ENCODE results near the gene CDX1.

The CDX1 gene

DNA sequence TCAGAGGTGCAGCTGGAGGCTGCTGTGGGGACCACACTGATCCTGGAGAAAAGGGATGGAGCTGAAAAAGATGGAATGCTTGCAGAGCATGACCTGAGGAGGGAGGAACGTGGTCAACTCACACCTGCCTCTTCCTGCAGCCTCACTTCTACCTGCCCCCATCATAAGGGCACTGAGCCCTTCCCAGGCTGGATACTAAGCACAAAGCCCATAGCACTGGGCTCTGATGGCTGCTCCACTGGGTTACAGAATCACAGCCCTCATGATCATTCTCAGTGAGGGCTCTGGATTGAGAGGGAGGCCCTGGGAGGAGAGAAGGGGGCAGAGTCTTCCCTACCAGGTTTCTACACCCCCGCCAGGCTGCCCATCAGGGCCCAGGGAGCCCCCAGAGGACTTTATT is 17.4 kb downstream of the CDX1 start:
- no peak for DNase-seq (ENCODE audit: low spot score)

DNA sequence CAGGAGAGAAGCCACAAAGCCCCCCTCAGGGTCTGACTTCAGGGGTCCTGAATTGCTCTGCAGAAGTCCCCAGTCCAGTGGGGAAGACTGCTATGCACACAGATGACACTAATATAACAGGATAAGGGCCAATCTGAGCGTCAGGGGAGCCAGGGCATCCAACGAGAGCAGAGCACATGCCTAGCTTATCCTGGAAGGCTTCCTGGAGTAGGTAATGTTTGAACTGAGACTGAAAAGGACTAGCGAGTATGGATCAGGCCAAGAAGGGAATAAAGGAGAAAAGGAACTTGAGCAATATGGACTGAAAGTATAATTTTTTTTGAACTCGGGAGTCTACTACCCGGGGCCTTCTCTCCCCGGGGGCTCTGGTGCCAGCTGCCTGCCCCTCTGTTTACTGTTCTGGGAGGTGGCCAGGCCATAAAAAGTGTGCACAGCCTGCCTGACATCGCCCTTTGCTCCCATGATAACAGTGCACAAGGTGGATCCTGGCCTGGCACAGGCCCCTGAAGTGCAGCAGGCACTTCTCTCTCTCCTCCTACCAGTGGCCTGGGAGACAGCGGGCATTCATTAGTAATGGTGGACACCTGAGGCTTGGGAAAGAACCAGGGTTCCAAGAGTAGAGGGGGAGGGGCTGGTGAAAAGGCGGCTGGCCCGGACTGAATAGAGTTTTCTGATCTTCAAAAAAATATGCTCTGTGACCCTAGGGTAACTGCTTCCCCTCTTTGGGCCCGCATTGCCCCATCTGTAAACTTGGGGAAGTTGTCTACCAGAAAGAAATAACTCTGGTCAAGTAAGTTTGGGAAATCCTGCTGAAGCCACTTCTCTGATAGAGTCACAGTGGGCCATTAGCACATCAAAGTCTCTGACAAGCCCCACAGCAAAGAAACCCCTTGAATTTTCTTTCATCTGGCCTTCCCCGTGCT is 18.7 kb downstream of the CDX1 start:
- no peak for DNase-seq (ENCODE audit: low spot score)

DNA sequence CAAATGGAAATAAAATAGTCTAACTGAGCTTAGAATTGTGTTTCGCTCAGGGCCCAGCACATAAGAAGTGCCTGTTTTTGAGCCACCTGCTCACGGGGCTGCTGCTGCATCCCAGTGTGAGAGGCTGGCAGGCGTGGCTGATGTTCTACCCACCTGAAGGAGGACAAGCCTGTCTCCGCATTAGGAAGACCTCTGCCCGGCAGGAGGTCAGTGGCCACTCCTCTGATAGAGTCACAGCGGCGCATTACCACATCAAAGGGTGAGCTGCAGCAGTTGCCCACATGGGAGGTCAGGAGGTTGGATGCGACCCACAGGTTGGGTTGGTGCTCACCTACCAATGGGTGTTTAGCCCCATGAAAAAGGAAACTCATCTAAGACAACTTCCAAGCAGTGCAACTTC is 19.6 kb downstream of the CDX1 start:
- DNase-seq (ENCODE audit: low spot score): no peak

GRCh38 chr5:150186897-150187296 is 20.3 kb downstream of the CDX1 start:
- DNase-seq (ENCODE audit: low spot score): no peak

DNA sequence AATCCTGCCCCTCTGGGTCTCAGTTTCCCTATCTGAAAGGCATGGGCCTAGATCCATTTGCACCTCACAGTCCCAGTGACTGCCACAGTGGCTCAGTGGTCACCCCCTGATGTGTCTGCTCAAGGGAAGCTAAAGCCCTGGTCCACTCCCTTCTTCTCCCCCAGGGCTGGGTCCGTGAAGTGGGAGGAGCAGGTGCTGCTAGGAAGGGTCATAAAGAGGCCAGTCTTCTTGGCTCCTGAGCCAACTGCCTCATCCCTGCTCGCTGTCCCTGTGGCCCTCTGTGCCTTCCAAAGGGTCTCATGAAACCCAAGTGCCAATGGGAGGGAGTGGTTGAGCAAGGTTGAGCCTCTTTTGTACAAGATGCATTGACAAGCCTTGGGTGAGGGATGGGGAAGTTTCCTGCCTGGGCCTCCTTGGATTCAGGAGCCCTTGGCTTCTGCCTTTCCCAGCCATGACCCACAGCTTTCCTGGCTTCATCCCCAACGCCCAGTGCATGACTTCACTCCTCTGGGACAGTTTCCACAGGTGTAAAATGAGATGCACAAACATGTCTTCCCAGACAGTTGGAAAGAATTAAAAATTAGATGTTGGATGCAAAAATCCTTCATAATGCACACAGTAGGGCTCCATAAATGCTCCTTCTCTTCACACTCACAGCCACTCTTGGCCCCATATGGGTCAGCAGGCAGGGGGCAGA is 21.7 kb downstream of the CDX1 start:
- DNase-seq (ENCODE audit: low spot score): no peak

DNA sequence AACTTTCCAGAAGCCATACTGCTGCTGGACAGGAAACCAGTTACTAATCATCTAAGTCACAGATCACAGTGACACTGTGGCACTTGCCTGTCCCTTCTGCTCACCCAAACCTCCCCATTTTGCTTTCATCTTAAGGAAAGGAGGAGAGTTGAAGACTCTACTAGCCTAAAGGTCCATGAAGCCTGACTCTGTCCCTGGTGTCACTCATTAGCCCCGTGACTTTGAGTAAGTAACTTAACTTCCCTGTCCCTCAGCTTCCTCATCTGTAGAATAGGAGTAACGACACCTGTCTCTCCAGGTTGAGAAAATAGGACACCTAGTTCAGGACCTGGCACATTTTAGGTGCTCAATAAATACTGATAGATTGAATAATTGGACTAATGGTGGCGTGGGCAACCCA is 22.7 kb downstream of the CDX1 start:
- no peak for DNase-seq (ENCODE audit: low spot score)

DNA sequence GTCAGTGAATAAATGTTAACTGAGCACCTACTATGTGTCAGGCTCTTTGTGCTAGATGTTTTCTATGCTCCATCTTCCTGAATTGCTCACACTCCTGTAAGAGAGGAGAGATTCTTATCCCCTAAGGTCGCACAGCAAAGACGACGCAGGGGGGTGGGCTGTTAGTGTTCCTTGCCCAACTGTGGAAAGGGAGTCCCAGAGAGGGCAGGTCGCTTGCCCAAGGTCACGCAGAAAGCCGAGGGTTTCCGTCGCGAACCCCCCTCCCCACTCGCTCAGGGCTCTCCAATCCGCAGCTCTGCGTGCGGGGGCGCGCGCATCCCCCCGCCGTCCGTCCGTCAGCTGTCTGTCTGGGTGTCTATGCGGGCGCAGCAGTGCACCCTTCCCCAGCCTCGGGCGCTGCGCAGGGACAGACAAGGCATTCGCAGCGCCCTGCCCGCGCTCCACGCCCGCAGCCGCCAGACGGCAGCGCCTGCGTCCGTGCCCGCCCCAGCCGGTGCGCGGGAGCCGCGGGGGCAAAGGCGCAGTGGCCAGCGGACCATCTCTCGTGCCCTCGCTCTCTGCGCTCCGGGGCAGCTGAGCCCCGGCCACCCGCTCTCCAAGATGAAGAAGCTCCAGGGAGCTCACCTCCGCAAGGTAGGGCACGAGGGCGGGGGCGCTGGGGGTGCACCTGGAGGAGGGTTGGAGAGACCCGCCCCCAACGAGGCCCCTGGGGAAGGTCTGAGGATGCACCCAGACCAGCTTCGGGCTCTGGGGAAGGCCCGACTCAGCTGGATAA is 23.3 kb downstream of the CDX1 start, which contains the start of gene SLC6A7:
Gene SLC6A7, plus strand, starts transcription at position 335 of the 775 bp plus-strand sequence. Its CDS starts 266 bp downstream, at position 601.
- DNase-seq (ENCODE audit: low spot score): no peak

- no peak for DNase-seq (ENCODE audit: low spot score)
These were observed 24.0 kb downstream of the CDX1 start for GRCh38 chr5:150190503-150190979.

DNA sequence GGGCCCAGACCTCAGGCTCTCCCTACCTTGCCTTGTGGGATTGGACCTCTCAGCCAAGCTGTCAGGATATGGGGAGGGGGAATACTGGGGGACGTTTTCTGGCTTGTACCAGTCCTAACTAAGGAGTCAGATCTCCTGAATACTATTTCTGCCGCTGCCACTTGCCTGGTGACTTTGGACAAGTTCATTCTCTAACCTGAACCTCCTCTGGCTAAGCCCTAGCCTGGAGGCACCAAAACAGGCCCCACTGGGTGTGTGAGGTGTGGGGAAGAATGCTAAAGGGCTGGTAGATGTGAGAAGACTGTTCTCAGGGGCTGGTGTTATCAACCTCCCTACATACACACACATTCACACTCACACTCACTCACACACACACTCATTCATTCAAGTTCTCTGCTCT is 24.4 kb downstream of the CDX1 start:
- DNase-seq (ENCODE audit: low spot score): no peak

GRCh38 chr5:150192462-150192861 is 25.9 kb downstream of the CDX1 start:
- DNase-seq (ENCODE audit: low spot score): no peak

DNA sequence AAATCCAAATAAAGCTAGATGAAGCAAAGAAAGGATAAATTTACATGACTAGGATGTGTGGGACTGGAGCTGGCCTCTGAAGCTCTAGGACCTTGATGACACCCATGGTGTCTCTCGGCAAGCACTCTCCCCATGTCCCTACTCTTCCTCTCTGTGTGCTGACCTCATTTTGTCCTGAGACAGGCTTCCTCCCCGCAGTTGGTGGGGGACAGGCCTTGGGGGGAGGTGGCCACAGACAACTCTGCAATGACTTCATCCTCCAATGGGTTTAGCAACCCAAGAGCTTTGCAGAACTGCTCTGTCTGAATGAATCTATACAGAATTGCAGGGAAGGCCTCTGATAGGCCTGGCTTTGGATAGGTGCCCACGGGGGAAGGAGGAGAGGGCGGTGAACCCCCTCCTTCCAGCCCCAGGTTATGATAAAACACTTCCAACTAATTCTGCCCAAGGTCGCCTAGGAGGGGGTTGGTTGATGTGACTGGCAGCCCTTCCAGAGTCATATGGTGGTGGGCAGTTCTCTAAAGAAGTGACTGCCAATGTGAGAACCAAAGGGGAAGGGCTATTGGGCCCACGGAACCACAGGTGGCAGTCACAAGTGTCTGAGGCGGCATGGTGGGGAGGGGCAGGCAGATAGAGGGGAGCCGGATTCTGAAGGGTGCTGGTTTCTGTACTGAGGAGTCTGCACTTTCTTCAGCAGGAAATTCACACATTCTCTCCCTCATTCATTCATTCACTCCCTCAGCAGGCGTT is 29.3 kb downstream of the CDX1 start:
- DNase-seq (ENCODE audit: low spot score): no peak

DNA sequence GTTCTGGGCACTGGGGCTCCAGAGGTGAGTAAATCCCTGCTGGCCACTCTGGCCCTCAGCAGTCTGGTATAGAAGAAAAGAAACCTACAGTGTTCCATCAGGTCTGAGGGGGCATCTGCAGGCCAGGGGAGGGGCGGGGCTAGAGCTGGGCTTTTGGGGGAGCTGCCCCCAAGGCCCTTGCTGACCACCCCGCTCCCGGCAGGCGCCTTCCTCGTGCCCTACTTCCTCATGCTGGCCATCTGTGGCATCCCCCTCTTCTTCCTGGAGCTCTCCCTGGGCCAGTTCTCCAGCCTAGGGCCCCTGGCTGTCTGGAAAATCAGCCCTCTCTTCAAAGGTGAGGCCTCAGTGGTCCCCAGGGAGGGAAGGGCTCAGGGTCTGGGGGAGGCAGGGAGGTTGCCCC is 29.9 kb downstream of the CDX1 start:
- DNase-seq (ENCODE audit: low spot score): no peak

DNA sequence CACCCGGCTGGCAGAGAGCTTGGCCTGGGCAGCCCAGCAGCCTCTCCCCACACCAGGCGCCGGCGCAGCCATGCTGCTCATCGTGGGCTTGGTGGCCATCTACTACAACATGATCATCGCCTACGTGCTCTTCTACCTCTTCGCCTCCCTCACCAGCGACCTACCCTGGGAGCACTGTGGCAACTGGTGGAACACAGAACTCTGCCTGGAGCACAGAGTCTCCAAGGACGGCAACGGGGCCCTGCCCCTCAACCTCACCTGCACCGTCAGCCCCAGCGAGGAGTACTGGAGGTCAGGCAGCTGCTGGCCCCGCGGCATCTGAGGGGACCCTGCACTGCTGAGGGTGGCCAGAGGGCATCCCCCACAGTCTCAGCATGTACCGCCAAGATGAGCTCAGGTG is 30.4 kb downstream of the CDX1 start:
- DNase-seq (ENCODE audit: low spot score): no peak

DNA sequence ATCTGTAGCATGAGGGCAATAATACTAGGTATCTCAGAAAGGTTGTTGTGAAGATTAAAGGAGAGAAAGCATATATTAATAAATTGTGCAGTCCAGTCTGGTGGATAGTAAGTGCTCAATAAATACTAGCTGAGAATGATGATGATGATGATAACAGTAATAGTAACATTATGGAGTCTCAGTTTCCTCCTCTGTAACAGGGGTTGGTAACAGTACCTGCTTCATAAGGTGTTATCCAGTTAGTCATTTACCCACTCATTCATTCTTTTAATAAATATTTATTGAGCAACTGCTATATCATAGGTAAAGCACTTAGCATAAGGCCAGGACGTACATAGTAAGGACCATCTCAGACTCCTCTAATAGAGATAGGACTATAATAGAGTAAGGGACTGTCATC is 30.9 kb downstream of the CDX1 start:
- DNase-seq (ENCODE audit: low spot score): no peak

GRCh38 chr5:150202501-150202900 is 35.9 kb downstream of the CDX1 start:
- DNase-seq (ENCODE audit: low spot score): no peak

DNA sequence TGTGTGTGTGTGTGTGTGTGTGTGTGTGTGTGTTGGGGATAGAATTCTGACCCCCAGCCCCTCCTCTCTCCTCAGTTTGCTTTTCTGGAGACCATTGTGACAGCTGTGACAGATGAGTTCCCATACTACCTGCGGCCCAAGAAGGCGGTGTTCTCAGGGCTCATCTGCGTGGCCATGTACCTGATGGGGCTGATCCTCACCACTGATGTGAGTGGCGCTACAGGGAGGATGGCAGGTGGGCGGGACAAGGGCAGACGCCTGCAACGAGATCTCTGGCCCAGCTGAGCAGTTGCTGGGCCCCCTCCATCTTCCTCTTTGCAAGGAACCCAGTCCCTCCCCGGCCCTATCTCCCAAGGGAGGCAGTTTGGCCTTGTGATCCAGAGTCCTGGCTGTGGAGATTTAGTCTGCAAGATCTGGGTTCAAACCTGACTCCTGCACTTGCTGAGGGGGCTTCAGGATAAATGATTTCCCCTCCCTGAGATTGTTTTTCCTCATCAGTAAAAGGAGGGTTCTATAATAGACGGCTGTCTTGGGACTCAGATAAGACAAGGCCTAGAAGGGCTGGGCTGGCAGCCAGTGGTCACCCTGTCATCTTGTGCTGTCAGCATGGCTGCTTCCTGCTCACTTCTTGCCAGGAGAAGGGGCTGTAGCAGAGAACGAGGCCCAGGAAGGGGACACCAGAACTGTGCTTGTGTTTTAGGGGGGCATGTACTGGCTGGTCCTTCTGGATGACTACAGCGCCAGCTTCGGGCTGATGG is 37.4 kb downstream of the CDX1 start:
- DNase-seq (ENCODE audit: low spot score): no peak

DNA sequence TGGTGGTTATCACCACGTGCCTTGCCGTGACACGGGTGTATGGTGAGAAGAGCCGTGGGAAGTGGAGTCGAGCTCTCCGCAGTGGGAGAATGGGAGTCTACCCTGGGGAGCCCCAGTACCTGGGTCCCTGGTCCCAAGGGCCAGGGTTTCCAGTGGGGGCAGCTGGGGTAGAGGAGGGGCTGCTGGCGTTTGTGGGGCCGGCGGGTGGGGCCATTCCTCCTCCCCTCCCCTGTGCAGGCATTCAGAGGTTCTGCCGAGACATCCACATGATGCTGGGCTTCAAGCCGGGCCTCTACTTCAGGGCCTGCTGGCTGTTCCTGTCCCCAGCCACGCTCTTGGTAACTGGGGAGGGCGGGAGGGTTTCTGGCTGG is 38.0 kb downstream of the CDX1 start:
- no peak for DNase-seq (ENCODE audit: low spot score)

GRCh38 chr5:150206098-150206778 is 39.7 kb downstream of the CDX1 start:
- no peak for DNase-seq (ENCODE audit: low spot score)

GRCh38 chr5:150206779-150207115 is 40.2 kb downstream of the CDX1 start:
- no peak for DNase-seq (ENCODE audit: low spot score)
